ENCODE data around the gene OFD1.

Gene OFD1

DNA sequence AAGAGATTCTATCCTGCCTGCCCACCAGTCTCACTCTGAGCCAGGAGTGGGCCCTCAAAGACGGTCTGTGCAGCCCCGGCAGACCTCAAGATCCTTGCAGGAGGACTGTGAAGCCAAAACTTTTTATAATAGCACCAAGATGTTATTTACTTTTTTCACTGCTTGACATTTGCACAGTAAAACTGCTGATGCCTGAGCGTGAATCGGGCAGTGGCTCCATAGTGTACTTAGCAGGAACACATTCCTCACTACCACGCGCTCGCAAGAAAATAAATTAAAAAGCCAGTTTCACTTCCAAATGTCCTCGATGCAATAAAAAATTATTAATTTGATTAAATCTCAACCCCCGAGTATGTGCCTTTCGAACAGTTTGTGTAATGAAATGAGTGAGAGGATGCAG is 59.9 kb downstream of the OFD1 start:
- DNase-seq = no peak

DNA sequence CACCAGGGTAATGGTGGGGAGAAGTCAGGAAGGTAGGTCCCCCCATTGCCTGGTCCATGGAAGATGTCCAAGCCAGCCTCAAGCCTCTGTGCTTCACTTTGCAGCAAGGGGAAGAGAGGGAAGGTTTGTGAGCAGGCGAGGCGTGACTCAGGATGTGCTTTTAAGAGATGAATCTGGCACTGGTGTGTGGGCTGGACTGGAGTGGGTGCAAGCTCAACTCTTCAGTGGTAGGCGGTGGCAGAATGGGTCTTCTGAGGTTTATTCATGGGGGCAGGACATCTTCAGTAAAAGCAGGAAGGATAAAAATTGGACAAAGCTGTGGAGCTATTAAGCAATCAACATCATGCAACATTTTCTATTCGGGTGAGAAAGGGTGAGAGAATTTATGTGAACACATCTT is 63.0 kb downstream of the OFD1 start:
- DNase-seq = peak; percentile 40 to 74 (median 63)

- DNase-seq = no peak
These were observed 63.6 kb downstream of the OFD1 start for GRCh38 chrX:13798184-13798583.

DNA sequence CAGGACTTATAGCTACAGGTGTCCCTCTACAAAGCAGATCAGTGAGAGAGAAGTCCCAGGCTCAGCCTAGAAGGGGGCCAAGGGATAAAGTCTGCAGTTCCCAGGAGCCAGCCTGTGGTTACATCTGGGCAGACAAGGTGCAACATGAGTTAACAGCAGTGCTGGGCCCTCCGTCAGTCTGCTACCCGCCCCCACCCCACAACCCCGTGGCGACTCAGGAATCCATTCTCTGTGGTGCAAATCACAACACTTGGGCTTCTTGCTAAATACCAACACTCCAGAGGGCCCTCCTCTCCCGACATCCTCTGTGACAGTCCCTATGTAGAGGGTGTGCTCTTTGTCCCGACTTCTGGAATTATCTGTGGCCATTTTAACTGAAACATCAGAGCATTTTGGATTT is 68.6 kb downstream of the OFD1 start:
- DNase-seq = no peak

GRCh38 chrX:13805241-13805640 is 70.7 kb downstream of the OFD1 start:
- DNase-seq = peak in 1 of 4 experiments; percentile 34

- no peak for DNase-seq
These were observed 73.7 kb downstream of the OFD1 start for GRCh38 chrX:13808293-13808692.

GRCh38 chrX:13808865-13809264 is 74.3 kb downstream of the OFD1 start:
- DNase-seq = no peak

- no peak for DNase-seq
These were observed 81.1 kb downstream of the OFD1 start for GRCh38 chrX:13815664-13816063.

- DNase-seq = no peak
These were observed 81.6 kb downstream of the OFD1 start for GRCh38 chrX:13816176-13816575.

GRCh38 chrX:13816643-13817627 is 82.4 kb downstream of the OFD1 start, which contains the start of gene GPM6B:
Gene GPM6B (minus strand): TSS chrX:13817093. CDS start chrX:13816904, 189 bp downstream.
- no peak for DNase-seq
